ENCODE results near the gene EED.
"Not testable (repeated sequence)": the region's sequence is repeated elsewhere in the genome, so short reads cannot be mapped to it uniquely, and the experiment has no call there.

The EED gene

DNA sequence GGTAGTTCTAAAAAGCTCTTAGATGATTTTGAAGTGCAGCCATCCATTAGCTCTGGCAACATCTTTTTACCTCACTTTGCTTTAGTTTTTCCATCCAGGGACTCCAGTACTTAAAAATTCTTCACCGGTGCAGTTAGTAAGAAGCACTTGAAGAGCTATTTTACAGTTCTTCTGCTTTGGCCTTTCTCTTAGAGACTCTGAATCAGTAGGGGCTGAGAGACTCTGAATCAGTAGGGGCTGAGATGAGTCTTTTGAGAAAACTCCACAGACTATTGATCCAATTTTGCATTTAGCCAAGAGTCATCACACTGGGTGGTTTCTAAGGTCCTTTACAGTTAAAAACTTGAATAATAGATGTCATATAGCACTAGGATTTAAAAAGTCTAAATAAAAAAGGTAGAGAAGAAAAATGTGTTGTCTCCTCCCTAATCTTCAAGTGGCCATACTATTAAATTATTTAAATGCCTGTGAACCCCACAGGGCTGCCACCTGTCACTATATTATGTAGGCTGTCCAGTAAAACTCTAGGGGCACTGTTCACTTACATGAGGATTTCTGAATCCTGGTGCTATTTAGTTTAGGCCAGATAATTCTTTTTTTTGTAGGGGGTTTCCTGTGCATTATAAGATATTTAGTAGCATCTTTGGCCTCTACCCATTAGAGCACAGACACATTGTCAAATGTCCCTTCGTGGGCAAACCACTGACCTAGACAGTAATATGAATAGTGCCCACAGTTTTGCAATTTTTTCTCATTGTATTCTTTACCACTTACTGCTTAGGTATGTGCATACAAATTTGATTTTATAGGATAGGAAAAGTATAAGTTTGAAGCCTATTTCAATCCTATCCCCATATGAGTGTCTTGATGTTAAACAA, 31.2 kb downstream of the EED start:
- CTCF ChIA-PET: interaction anchor here (0.9 to 1.3 kb wide), 2 partner anchors 14 to 16 kb away, joined by 5 to 6 read pairs; no protein-coding TSS in a partner anchor
- TF ChIP-seq CTCF (IDR thresholded peaks at IDR 0.05; ENCODE audit: control extremely low read depth, extremely low read depth, low read depth, missing control alignments): no peak
- no peak for DNase-seq (ENCODE audit: extremely low spot score)
- POLR2A ChIA-PET: no interaction called here

DNA sequence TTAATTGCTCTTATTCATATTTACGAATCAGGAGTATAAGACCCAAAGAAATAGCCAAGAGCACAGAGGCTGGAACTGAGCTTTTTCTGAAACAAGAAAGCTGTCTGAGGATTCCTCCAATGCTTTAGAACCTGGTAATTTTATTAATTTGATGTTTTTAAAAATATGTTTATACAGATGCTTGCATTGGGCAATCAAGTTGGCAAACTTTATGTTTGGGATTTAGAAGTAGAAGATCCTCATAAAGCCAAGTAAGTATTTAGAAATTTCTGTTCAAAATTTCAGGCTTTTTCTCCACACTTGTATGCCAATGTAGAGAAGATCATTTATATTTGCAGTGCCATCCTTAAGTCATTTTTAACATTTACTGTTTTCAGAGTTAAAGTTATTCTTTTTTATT, 33.2 kb downstream of the EED start:
- TF ChIP-seq CTCF (IDR thresholded peaks at IDR 0.05; ENCODE audit: control extremely low read depth, extremely low read depth, low read depth, missing control alignments): no peak
- ChIA-PET CTCF (interaction anchor here (1.5 kb wide), 1 partner anchor 11 kb away, joined by 3 read pairs; no protein-coding TSS in a partner anchor), POLR2A (no interaction called here)
- no peak for DNase-seq (ENCODE audit: extremely low spot score)

DNA sequence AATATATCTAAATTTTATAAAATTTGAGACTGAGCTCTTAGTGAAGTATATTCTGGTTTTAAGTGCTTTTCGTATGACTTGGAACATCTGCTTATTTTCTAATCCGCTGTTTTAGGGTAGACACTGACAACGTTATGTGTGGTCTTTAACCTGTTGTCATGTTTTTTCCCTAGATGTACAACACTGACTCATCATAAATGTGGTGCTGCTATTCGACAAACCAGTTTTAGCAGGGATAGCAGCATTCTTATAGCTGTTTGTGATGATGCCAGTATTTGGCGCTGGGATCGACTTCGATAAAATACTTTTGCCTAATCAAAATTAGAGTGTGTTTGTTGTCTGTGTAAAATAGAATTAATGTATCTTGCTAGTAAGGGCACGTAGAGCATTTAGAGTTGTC, 33.7 kb downstream of the EED start:
- TF ChIP-seq CTCF (IDR thresholded peaks at IDR 0.05; ENCODE audit: control extremely low read depth, extremely low read depth, low read depth, missing control alignments): no peak
- POLR2A ChIA-PET: no interaction called here
- DNase-seq (ENCODE audit: extremely low spot score): no peak
- CTCF ChIA-PET: interaction anchor here (1.5 kb wide), 1 partner anchor 11 kb away, joined by 3 read pairs; no protein-coding TSS in a partner anchor

GRCh38 chr11:86279747-86280146, 35.2 kb downstream of the EED start:
- no peak for DNase-seq (ENCODE audit: extremely low spot score)
- no peak for TF ChIP-seq CTCF (IDR thresholded peaks at IDR 0.05; ENCODE audit: control extremely low read depth, extremely low read depth, low read depth, missing control alignments)
- ChIA-PET CTCF (no interaction called here), POLR2A (no interaction called here)

DNA sequence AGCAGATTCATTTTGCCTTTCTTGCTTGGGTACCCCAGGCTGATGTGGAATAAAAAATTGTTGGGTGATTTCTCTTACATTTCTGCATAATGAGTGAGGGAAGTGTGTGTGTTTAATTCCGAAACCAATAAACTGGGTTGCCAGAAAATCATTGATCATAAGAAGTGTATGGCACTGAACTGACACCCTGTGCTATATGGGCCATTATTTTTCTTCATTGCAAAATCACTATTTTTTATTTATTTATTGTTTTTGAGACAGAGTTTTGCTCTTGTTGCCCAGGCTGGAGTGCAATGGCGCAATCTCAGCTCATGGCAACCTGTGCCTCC, 42.9 kb downstream of the EED start:
- no peak for DNase-seq (ENCODE audit: extremely low spot score)
- ChIA-PET POLR2A (no interaction called here), CTCF (interaction anchor here (1.0 to 8.1 kb wide), 6 partner anchors 13 to 433 kb away, joined by 3 to 63 read pairs (median 3); partner anchors contain the start of gene CCDC83)
- TF ChIP-seq CTCF (IDR thresholded peaks at IDR 0.05; ENCODE audit: control extremely low read depth, extremely low read depth, low read depth, missing control alignments): no peak

- DNase-seq (ENCODE audit: extremely low spot score): no peak
- ChIA-PET CTCF (interaction anchor here (0.8 to 8.1 kb wide), 9 partner anchors 11 to 434 kb away, joined by 3 to 63 read pairs (median 3); partner anchors contain the start of genes CCDC83 and HIKESHI), POLR2A (no interaction called here)
- no peak for TF ChIP-seq CTCF (IDR thresholded peaks at IDR 0.05; ENCODE audit: control extremely low read depth, extremely low read depth, low read depth, missing control alignments)
Measured at GRCh38 chr11:86288776-86289507, 44.4 kb downstream of the EED start.

DNA sequence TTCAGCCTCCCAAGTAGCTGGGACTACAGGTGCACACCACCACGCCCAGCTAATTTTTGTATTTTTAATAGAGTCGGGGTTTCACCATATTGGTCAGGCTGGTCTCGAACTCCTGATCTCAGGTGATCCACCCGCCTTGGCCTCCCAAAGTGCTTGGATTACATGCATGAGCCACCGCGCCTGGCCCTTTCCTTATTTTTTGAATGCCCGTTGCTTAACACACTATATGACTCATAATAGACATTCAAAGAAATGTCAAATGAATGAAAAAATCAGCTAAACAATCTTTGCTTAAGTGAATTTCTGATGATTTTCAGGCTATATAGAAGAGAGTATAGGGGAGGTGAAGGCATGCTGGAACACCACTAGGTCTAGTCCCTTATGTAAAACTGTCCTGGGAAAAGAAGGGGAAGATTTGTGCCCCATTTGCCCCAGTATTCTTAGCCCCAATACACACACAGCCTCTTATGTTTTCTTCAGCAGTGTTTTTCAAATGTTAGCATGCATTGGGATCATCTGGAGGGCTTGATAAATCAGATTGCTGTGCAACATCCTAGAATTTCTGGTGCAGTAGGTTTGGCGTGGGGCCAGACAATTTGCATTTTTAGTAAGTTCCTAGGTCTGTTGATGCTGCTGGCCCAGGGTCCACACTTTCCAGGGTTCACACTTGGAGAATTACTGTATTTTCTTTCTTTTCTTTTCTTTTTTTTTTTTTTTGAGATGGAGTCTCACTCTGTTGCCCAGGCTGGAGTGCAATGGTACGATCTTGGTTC, 45.1 kb downstream of the EED start:
- POLR2A ChIA-PET; DNase-seq (ENCODE audit: extremely low spot score): not testable (repeated sequence)
- CTCF ChIA-PET: interaction anchor here (0.8 to 8.1 kb wide), 11 partner anchors 11 to 435 kb away, joined by 3 to 63 read pairs (median 4); partner anchors contain the start of genes CCDC83 and HIKESHI

Measured in GM10248 (cell line).